ENCODE data around the gene EXOSC10. TPM values are rescaled to one million over a fixed set of nuclear protein-coding genes. Genes with fewer than 3 reads are reported as not detected.

EXOSC10 gene
- polyA plus RNA-seq, 1 of the 3 experiments (the other 2 are of a cell fraction) = 62.5 TPM

GRCh38 chr1:11107599-11107998 lies 7.9 kb upstream of the EXOSC10 start (continued):
- no peak for TF ChIP-seq GABPA (IDR thresholded peaks at IDR 0.05; ENCODE audit: low read depth)

- Histone ChIP-seq H2AFZ (ENCODE audit: low read depth) (no peak overlapping the region), H3K4me2 (no peak overlapping the region), H3K27ac (ENCODE audit: low read depth in 2 of 2, low read length in 1 of 2) (no peak overlapping the region), H3K4me3 (ENCODE audit: low read depth in 2 of 2, low read length in 1 of 2) (no peak overlapping the region), H3K9me3 (no peaks in the 10 kb centered on the region), H3K9me2 (no peaks in the 10 kb centered on the region), H4K20me1 (ENCODE audit: insufficient read depth) (no peaks in the 10 kb centered on the region), H3K27me3 (ENCODE audit: insufficient read depth) (no peaks in the 10 kb centered on the region), H3K36me3 (replicated peaks in 1 of 2; ENCODE audit: control insufficient read depth in 1 of 2, insufficient read depth in 2 of 2, low read length in 1 of 2) (peaks cover 31 to 35% of the 10 kb centered on the region in 2 experiments), H3K9ac (no peak overlapping the region), H3K4me1 (ENCODE audit: control insufficient read depth in 1 of 2, insufficient read depth in 2 of 2, low read depth in 1 of 2, low read length in 1 of 2) (no peaks in the 10 kb centered on the region), H3K79me2 (ENCODE audit: insufficient read depth) (no peaks in the 10 kb centered on the region), H3F3A (replicated peaks; ENCODE audit: insufficient read depth) (no peaks in the 10 kb centered on the region)
- TF ChIP-seq FOXM1 (IDR thresholded peaks at IDR 0.05; ENCODE audit: low read depth) = no peak
- TF ChIP-seq REST (IDR thresholded peaks at IDR 0.05; ENCODE audit: low read depth, low read length) = no peak
- TF ChIP-seq RCOR1 (IDR thresholded peaks at IDR 0.05; ENCODE audit: low read length) = no peak
- TF ChIP-seq FOXJ3 (CRISPR knock-in tag; IDR thresholded peaks at IDR 0.05) = no peak
- no peak for TF ChIP-seq MXI1 (IDR thresholded peaks at IDR 0.05; ENCODE audit: low read depth, low read length)
- no peak for TF ChIP-seq YY1 (IDR thresholded peaks at IDR 0.05; ENCODE audit: low read depth)
- no peak for TF ChIP-seq ELF1 (IDR thresholded peaks at IDR 0.05)
- no peak for TF ChIP-seq EP300 (IDR thresholded peaks at IDR 0.05; ENCODE audit: borderline replicate concordance in 1 of 2, low read depth in 1 of 2, low read length in 1 of 2)
- no peak for TF ChIP-seq PBX3 (IDR thresholded peaks at IDR 0.05)
- TF ChIP-seq RFX5 (IDR thresholded peaks at IDR 0.05; ENCODE audit: low read length) = no peak
- no peak for TF ChIP-seq RAD21 (IDR thresholded peaks at IDR 0.05; ENCODE audit: low read length)
- no peak for TF ChIP-seq TEAD4 (IDR thresholded peaks at IDR 0.05; ENCODE audit: borderline replicate concordance, insufficient read depth)
- TF ChIP-seq USF2 (IDR thresholded peaks at IDR 0.05; ENCODE audit: borderline replicate concordance, low read depth, low read length) = no peak
- WGBS (ENCODE audit: low lambda C conversion rate) = 95% methylated on average over 8 of the region's 10 CpGs
- CTCF ChIA-PET = no interaction called here
- DNase-seq = no peak
- POLR2A ChIA-PET = no interaction called here
Observed at GRCh38 chr1:11105586-11105985, 5.9 kb upstream of the EXOSC10 start.
